NCI-H2196 treated with DMSO at 0.1 percent for 48 hours (cell line): ENCODE results near the gene TNS3.
"Not testable (repeated sequence)": the region's sequence is repeated elsewhere in the genome, so short reads cannot be mapped to it uniquely, and the experiment has no call there.

Source experiments
- DNase-seq: peaks from one replicate; lab custom pipeline; 2025; ENCODE audit not compliant: unreplicated experiment; lab: John Stamatoyannopoulos, UW

The TNS3 gene

DNA sequence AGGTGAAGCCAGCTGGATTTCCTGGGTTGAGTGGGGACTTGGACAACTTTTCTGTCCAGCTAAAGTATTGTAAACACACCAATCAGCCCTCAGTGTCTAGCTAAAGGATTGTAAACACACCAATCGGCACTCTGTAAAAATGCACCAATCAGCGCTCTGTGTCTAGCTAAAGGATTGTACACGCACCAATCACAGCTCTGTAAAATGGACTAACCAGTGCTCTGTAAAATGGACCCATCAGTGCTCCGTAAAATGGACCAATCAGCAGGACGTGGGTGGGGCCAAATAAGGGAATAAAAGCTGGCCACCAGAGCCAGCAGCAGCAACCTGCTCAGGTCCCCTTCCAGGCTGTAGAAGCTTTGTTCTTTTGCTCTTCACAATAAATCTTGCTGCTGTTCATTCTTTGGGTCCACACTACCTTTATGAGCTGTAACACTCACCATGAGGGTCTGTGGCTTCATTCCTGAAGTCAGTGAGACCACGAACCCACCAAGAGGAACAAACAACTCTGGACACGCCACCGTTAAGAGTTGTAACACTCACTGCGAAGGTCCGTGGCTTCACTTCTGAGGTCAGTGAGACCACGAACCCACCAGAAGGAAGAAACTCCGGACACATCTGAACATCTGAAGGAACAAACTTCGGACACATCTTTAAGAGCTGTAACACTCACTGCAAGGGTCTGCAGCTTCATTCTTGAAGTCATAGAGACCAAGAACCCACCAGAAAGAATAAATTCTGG lies 21.8 kb upstream of the TNS3 start:
- DNase-seq, result not testable (repeated sequence)

DNA sequence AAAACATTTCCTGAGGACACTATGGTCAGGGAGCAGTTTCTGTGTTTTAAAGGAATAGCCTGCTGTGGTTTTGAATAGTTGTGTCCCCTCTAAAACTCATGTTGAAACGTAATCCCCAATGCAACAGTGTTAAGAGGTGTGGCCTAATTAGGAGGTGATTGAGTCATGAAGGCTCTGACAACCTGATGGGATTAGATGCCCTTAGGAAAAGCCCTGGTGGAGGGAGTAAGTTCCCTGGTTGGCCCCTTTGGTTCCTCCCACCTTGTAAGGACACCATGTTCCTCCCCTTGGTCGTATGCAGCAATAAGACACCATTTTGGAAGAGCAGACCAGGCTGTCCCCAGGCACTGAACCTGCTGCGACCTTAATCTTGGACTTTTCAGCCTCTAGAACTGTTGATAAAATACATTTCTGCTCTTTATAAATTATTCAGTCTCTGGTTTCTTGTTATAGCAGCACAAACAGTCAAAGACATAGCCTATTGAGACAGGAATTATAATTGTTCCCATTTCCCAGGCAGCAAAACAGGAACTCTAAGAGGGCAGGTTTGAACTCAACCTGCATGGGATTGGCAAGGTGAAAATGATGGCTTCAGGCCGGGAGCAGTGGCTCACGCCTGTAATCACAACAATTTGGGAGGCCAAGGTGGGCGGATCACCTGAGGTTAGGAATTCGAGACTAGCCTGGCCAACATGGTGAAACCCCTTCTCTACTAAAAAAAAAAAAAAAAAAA lies 20.5 kb upstream of the TNS3 start:
- no peak for DNase-seq

- DNase-seq, result no peak
Measured at GRCh38 chr7:47601881-47602249, 20.0 kb upstream of the TNS3 start.

GRCh38 chr7:47601119-47601880 lies 19.4 kb upstream of the TNS3 start:
- no peak for DNase-seq

DNA sequence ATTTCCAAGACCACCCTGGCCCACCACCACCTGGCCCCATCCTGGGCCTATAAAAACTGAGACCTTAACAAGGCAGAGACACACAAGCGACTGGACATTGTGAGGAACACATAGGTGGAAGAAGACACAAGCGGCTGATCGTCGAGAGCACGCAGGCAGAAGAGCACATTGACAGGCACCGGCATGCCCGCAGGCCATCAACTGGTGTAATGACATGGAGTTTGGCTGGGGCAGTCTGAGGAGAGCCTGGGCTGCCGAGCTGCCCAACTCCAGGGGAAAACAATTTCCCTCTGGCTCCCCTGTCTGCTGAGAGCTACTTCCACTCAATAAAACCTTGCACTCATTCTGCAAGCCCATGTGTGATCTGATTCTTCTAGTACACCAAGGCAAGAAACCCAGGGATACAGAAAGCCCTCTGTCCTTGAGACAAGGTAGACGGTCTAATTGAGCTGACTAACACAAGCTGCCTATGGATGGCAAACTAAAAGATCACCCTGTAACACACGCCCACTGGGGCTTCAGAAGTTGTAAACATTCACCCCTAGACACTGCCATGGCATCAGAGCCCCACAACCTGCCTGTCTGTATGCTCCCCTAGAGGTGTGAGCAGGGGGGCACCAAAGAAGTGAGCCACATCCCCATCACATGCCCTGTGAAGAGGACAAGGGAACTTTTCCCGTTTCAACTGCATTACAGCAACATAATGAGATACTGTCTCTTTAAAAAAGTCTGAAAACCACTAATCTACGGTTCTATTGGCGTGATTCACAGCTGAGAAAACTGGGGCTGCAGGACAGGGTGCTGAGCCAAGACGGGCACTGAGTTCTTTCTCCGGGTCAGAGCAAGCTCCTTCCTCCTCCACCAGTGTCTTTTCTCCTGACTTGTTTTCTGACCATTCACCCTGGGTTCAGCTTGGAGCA lies 18.5 kb upstream of the TNS3 start:
- no peak for DNase-seq

- no peak for DNase-seq
Measured at GRCh38 chr7:47597379-47597778, 15.5 kb upstream of the TNS3 start.

GRCh38 chr7:47596502-47597202 lies 14.7 kb upstream of the TNS3 start:
- no peak for DNase-seq

DNA sequence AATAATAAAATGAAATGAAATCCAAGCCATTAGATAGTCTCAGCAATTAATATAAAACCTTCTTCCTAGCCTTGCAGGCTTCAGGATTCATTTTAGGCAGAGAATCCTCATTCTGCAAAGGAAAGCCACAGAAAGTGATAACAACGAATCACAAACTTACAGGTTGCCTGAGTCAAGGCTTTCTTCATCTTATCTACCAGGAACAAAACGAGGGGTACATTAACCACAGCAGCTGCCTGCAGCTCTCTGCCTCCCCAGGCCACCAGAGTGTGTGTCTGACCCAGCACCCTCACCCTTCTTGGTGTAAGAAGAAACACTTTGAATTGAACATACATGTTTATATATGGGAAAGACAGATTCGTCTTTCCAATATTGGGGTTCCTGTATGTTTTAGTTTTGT lies 12.5 kb upstream of the TNS3 start:
- DNase-seq, result no peak

DNA sequence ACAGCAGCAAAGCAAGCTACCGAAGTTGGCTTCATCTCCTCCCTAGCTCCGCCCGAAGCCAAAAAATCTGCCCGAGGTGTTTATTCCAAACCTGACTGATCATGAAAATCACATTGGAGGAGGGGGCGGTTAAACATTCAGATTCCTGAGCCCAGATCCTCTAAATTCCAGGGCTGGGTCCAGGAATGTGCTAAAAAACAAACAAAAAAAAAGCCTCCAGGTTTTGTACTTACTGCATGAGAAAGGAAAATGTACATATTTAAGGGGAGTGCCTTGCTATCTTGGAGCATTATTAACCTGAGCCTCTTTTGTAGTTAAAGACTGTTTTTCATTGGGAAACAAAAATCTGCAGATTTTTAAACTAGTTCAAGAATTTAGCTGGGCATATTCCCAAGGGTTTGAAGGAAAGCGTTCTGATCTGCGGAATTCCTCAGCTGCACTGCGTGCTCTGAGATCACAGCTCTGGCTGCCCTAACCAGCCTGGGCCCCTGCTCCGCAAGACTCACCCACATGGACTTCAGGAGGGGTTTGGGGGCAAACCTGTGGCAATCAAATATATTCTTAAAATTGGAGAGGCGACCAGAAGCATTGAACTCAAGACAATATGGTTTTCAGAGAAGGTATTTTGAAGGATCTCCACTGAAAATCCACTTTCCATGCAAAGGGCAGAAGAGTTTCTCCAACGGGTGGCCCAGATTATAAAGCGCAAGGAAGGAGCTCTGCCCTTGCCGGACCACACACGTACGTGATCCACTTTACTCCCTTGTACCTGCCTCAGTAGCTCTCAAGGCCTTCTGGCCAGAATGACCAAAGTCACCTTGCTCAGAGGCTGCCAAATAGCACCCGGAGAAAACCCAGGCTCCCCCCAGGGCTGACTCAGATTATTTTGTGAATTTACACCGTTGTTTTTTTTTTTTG lies 10.0 kb upstream of the TNS3 start:
- DNase-seq, result no peak

DNA sequence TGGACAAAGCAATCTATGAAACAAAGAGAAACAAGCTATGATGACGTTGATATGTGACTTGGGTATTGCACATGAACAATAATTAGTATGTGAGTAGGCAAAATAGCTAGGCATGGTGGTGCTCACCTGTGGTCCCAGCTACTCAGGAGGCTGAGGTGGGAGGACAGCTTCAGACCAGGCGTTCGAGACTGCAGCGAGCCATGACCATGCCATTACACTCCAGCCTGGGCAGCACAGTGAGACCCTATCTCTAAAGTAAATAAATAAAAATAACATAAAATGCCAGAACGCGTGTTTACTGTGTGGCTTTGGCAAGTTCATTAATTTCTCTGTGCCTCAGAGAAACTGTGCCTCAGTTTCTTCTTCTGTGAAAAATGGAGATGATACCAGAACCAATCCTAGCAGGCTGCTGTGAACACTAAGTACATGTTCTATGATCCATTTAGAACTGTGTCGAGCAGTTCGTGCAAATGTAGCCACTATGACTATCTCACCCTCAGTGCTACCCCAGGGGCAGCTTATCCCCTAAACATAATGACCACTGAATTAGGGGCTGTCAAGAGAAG lies 9.3 kb upstream of the TNS3 start:
- DNase-seq, result no peak

DNA sequence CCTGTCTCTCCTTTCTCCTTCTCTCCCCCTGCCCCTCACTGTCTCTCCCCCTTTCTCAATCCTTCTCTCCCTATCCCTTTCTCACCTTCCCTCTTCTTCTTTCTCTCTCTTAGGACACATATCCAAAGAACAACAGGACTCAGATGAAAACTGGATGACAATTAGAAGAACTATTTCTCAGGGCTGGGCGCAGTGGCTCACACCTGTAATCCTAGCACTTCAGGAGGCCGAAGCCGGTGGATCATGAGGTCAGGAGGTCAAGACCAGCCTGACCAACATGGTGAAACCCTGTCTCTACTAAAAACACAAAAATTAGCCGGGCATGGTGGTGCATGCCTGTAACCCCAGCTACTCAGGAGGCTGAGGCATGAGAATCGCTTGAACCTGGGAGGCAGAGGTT lies 8.3 kb upstream of the TNS3 start:
- DNase-seq, result not testable (repeated sequence)

GRCh38 chr7:47588704-47589225 lies 6.9 kb upstream of the TNS3 start:
- DNase-seq, result no peak

- no peak for DNase-seq
Measured at GRCh38 chr7:47587976-47588375, 6.1 kb upstream of the TNS3 start.

DNA sequence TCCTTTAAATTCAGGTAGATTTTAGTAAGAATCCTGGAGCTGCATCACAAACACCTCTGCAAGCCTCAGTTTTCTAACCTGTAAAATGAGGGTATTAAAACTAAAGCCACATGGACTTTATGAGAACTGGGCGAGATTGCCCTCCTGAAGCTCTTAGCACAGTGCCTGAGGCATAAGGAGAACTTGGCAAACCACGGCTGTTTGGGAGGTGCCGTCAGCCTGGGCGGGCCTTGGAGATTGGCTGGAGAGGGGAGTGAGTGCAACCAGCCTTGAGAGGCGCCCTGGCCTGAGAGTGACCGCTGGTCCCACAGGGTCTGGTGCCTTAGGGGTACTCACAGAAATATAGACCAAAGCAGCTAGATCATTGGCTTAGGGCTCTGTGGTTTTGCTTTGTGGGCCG lies 5.4 kb upstream of the TNS3 start:
- DNase-seq, result no peak

DNA sequence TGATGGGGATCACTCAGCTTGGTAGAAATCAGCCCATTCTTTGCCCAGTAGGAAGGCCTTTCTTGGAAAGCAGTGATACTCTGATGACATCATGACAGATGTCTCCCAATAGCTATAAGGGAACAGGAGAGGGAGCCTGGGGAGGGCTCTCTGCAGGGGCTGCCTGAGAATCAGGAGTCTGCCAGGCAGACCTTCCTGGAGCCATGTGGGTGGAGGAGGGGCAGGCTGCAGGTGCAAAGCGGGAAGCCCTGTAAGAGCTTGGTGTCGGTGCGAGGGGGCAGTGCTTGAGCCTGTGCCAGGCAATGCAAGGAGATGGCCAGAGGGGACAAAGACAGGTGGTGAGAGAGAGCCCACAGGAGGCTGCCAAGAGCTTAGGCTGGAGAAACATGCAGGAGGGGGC lies 5.0 kb upstream of the TNS3 start:
- DNase-seq, result no peak

- not testable (repeated sequence) for DNase-seq
Measured at GRCh38 chr7:47586161-47586670, 4.3 kb upstream of the TNS3 start.

DNA sequence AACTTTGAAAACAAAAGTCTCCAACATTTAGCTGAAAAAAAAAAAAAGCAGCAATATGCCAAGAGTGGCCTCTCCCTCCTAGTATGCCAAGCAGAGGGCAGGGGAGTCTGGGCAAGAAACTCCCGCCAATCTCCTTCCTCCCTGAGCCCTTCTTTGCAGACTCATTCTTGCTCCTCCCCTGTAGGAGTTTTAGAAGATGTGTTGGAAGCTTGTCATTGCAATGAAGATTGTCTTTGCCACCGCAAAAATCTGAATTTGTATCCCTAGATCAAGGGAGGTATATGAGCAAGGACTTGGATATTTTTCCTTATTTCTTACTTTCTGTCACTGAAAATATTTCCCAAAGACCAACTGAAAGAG lies 2.6 kb upstream of the TNS3 start:
- DNase-seq, result no peak

- no peak for DNase-seq
Measured at GRCh38 chr7:47583739-47584535, 2.0 kb upstream of the TNS3 start.
